Stimulated activated CD4-positive, alpha-beta T cell treated with anti-CD3 and anti-CD28 coated beads, Interleukin-4, amount 100 ng/mL, for 48 hours (primary cell): ENCODE data around the gene E2F8.

ENCODE experiments used
- DNase-seq, 2 donors: peaks; one replicate each; pipeline ENCODE4 v3.0.0-alpha.2; 2020; ENCODE audit warnings: low read depth in 2 of 2

E2F8 gene

DNA sequence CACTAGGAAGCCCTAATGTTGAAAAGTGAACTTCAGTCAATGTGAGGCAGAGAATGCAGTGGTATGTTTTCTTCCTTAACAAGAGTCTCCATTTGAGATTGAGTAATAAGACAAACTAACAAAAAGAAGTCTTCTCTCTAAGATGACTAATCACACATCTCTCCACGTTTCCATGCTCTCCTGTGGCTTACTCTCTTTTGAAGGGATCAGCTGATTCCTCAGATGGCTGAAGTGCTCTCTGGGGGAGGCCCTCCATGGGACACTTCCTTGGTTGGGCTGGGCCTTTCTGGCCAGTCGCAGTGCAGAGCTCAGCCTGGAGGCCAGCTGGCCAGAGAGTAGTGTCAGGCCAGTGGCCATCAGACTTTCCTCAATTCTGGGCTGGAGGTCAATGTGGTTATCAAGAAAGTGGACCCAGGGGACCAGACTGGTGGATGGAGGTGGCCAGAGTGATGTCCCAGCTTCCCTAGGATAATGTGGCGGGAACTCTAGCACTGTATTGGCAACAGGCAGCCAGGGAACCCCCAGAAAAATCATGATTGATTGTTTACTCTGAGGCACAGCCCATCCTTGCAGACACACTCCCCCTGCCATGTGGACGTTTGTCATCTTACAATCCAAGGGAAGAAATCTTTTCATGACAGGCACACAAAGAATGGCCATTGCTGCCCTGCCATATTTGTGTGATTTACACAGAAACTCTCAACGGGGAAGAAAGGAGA, 53.5 kb downstream of the E2F8 start:
- no peak for DNase-seq

DNA sequence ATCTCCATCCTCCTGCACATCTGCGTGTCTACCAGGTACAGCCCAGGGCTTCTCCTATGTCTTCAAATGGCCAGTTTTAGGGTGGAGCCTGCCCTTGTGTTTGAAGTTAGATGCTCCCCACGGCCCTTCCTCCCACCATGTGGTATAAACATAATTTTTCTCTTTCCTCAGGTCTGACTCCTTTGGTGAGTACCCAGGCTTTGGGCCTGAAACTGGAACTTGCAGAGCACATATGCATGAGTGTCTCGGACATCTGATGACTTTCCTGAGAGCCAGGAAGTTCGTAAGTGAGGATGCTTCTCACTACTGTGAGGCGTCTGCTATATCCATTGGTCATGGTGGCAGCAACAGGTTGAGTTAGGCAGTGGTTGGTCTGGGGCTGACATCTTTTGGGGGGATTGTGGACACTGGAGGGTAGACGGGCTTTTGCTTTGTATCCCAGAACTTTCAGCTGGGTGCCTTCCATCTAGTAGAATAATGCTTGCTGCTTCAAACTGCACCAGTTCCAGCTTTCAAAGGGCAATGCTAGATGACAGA, 55.2 kb downstream of the E2F8 start:
- DNase-seq, result no peak

GRCh38 chr11:19185036-19185435, 55.7 kb downstream of the E2F8 start:
- no peak for DNase-seq

- no peak for DNase-seq
These were observed 57.1 kb downstream of the E2F8 start for GRCh38 chr11:19183646-19184045.

DNA sequence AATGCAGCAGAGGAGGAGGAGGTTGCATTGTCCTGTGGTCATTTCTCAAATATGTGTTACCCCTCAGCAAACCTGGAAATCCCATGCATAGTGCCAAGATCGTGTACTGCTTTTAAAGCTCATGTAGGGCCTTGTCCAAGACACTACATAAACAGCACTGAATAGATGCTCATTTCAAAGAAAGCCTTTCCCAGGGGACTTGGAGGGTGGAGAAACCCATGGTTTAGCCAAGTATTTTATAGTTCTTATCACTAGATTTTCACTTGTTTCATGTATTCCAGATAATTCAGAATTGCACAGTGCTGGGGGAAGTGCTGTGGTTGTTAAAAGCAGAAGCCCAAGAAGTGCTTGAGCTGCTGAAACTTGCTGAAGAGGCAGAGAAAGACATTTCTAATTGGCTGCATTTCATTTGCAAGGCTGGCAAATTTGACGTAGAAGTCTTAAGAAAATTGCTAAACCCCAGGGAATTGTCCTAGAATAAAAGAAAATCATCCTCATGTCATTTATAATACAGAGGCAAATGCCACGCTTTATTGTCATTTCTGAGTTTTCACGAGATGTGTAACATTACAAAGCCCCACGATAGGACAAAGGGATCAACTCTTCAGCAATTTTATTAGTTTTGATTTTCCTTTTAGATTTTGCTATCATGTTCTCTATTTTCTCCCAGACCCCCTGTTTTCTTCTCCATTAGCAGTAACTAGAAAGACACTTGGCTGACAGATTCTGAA, 59.0 kb downstream of the E2F8 start:
- DNase-seq, result no peak

DNA sequence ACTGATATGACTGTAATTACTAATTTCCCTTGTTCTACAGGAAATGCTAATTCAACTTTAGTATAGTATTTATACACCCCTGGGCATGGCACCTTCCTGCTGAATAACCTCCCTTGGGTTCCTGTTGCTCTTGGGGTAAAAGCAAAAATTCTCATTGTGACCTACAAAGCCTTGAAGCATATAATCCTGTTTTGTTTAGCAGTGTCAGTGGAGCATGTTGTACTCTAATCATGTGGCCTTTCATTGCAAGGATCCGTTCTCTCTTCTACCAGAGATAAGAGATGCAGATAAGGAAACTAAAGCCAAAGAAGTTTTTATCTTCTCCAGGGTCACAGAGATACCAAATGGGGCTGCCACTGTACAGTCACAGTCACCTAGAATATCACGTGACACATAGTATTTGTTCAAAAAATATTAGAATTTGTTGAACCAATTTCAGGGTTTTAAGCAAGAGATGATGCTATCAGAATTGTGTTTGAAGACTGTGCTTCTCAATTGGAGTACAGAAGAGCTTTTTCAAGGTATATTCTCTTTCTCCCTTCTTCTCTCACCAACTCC, 64.0 kb downstream of the E2F8 start:
- no peak for DNase-seq
